Measurements from ENCODE around the gene KRTAP19-7. TPM values are rescaled to one million over a fixed set of nuclear protein-coding genes. Genes with fewer than 3 reads are reported as not detected.

The KRTAP19-7 gene
- not detected for total RNA-seq

- DNase-seq (ENCODE audit: low spot score) (no peak), ATAC-seq (no peak)
- intact Hi-C loops (cut with DNase I), result no loop called here
These were observed at the start of gene KRTAP19-7 for GRCh38 chr21:30561264-30561895. Gene KRTAP19-7, minus strand, starts transcription at chr21:30561314. Its CDS starts 25 bp downstream, at chr21:30561289.

GRCh38 chr21:30605968-30606367 is 44.9 kb upstream of the KRTAP19-7 start:
- DNase-seq (ENCODE audit: low spot score), result no peak
- no peak for ATAC-seq
- intact Hi-C loops (cut with DNase I), result no loop called here

- ATAC-seq (no peak), DNase-seq (ENCODE audit: low spot score) (no peak)
- intact Hi-C loops (cut with DNase I), result no loop called here
These were observed 39.7 kb upstream of the KRTAP19-7 start, which contains the start of gene KRTAP22-1 for GRCh38 chr21:30600787-30601186. Gene KRTAP22-1, plus strand, starts transcription at chr21:30601087.

GRCh38 chr21:30598802-30599201 is 37.7 kb upstream of the KRTAP19-7 start, which contains the start of gene KRTAP6-2:
Gene KRTAP6-2, minus strand, starts transcription at chr21:30598902. Its CDS starts 28 bp downstream, at chr21:30598874.
- no peak for ATAC-seq
- DNase-seq (ENCODE audit: low spot score), result no peak
- intact Hi-C loops (cut with DNase I), result no loop called here

- DNase-seq (ENCODE audit: low spot score) (no peak), ATAC-seq (no peak)
- intact Hi-C loops (cut with DNase I), result no loop called here
These were observed 31.0 kb upstream of the KRTAP19-7 start, which contains the start of gene KRTAP6-3 for GRCh38 chr21:30592140-30592539. Gene KRTAP6-3, plus strand, starts transcription at chr21:30592440. Its CDS starts 6 bp downstream, at chr21:30592446.

GRCh38 chr21:30590297-30590696 is 29.2 kb upstream of the KRTAP19-7 start, which contains the start of gene KRTAP22-2:
Gene KRTAP22-2, minus strand, starts transcription at chr21:30590397.
- ATAC-seq, result no peak
- intact Hi-C loops (cut with DNase I), result no loop called here
- no peak for DNase-seq (ENCODE audit: low spot score)

- no peak for DNase-seq (ENCODE audit: low spot score)
- no peak for ATAC-seq
- intact Hi-C loops (cut with DNase I), result no loop called here
These were observed 21.8 kb upstream of the KRTAP19-7 start for GRCh38 chr21:30582870-30583269.

- intact Hi-C loops (cut with DNase I), result no loop called here
- DNase-seq (ENCODE audit: low spot score) (no peak), ATAC-seq (no peak)
These were observed 19.0 kb upstream of the KRTAP19-7 start for GRCh38 chr21:30580132-30580531.

GRCh38 chr21:30579346-30579745 is 18.2 kb upstream of the KRTAP19-7 start:
- ATAC-seq, result no peak
- DNase-seq (ENCODE audit: low spot score), result no peak
- intact Hi-C loops (cut with DNase I), result no loop called here

- intact Hi-C loops (cut with DNase I), result no loop called here
- no peak for ATAC-seq
These were observed 16.7 kb upstream of the KRTAP19-7 start for GRCh38 chr21:30577766-30578165.

GRCh38 chr21:30567617-30568016 is 6.5 kb upstream of the KRTAP19-7 start:
- intact Hi-C loops (cut with DNase I), result no loop called here
- no peak for ATAC-seq
- DNase-seq (ENCODE audit: low spot score), result no peak

More at GRCh38 chr21:30577766-30578165, 16.7 kb upstream of the KRTAP19-7 start:
- no peak for DNase-seq (ENCODE audit: low spot score)

GRCh38 chr21:30563630-30564029 is 2.5 kb upstream of the KRTAP19-7 start:
- ATAC-seq, result no peak
- no peak for DNase-seq (ENCODE audit: low spot score)
- intact Hi-C loops (cut with DNase I), result no loop called here

- DNase-seq (ENCODE audit: low spot score) (no peak), ATAC-seq (no peak)
- intact Hi-C loops (cut with DNase I), result no loop called here
These were observed 2.0 kb upstream of the KRTAP19-7 start for GRCh38 chr21:30563072-30563471.

- intact Hi-C loops (cut with DNase I), result no loop called here
- DNase-seq (ENCODE audit: low spot score), result no peak
- ATAC-seq, result no peak
These were observed 843 bp upstream of the KRTAP19-7 start for GRCh38 chr21:30561957-30562356.

- DNase-seq (ENCODE audit: low spot score) (no peak), ATAC-seq (no peak)
- intact Hi-C loops (cut with DNase I), result no loop called here
These were observed 6.0 kb downstream of the KRTAP19-7 start for GRCh38 chr21:30555095-30555494.

GRCh38 chr21:30552782-30553181 is 8.3 kb downstream of the KRTAP19-7 start:
- ATAC-seq (no peak), DNase-seq (ENCODE audit: low spot score) (no peak)

GRCh38 chr21:30541764-30542163 is 19.4 kb downstream of the KRTAP19-7 start, which contains the start of gene KRTAP19-6:
Gene KRTAP19-6, minus strand, starts transcription at chr21:30541864. Its CDS starts 31 bp downstream, at chr21:30541833.
- intact Hi-C loops (cut with DNase I), result no loop called here
- DNase-seq (ENCODE audit: low spot score), result no peak
- ATAC-seq, result no peak

More at GRCh38 chr21:30552782-30553181, 8.3 kb downstream of the KRTAP19-7 start:
- intact Hi-C loops (cut with DNase I), result no loop called here

- DNase-seq (ENCODE audit: low spot score) (no peak), ATAC-seq (no peak)
- intact Hi-C loops (cut with DNase I), result no loop called here
These were observed 42.2 kb downstream of the KRTAP19-7 start for GRCh38 chr21:30518876-30519275.

- DNase-seq (ENCODE audit: low spot score), result no peak
- intact Hi-C loops (cut with DNase I), result no loop called here
- no peak for ATAC-seq
These were observed 45.4 kb downstream of the KRTAP19-7 start for GRCh38 chr21:30515681-30516080.
